HUES6 (cell line): Measurements from ENCODE around the gene NOXA1.
A peak's percentile ranks its signal among the peaks of the same experiment; 100 is the strongest.

Experiments used
- H3K27ac ChIP-seq: 2 replicates; pipeline ENCODE4 v1.7.0; 2013; ENCODE audit warnings: low read depth, mild to moderate bottlenecking, low read length, inconsistent platforms
- H3K27me3 ChIP-seq: 2 replicates; pipeline ENCODE4 v1.6.1; 2013; ENCODE audit warnings: low read length; ENCODE audit not compliant: control insufficient read depth, insufficient read depth
- H3K36me3 ChIP-seq: 2 replicates; pipeline ENCODE4 v1.6.1; 2013; ENCODE audit warnings: low read length; ENCODE audit not compliant: control insufficient read depth, insufficient read depth
- H3K4me1 ChIP-seq: 2 replicates; pipeline ENCODE4 v1.6.1; 2013; ENCODE audit warnings: low read length; ENCODE audit not compliant: control insufficient read depth, insufficient read depth
- H3K4me3 ChIP-seq: 2 replicates; pipeline ENCODE4 v1.5.1; 2013; ENCODE audit warnings: low read depth, low read length
- H3K9ac ChIP-seq: one replicate; pipeline ENCODE4 v1.6.1; 2013; ENCODE audit warnings: mild to moderate bottlenecking, low read length
- H3K9me3 ChIP-seq: 2 replicates; pipeline ENCODE4 v1.6.1; 2013; ENCODE audit warnings: low read depth, low read length; ENCODE audit not compliant: control insufficient read depth, insufficient read depth

The NOXA1 gene

GRCh38 chr9:137453643-137454081, 30.5 kb downstream of the NOXA1 start:
- Histone ChIP-seq H3K27ac (no peak overlapping the region), H3K9me3 (no peaks in the 10 kb centered on the region), H3K4me3 (peak overlapping the region; percentile 51), H3K36me3 (peaks cover 46% of the 10 kb centered on the region), H3K4me1 (peaks cover 25% of the 10 kb centered on the region), H3K9ac (no peak overlapping the region), H3K27me3 (no peaks in the 10 kb centered on the region; the same call in 1 of the 2 replicates)

GRCh38 chr9:137454145-137454596, 31.0 kb downstream of the NOXA1 start:
- Histone ChIP-seq H3K9ac (peak overlapping the region; percentile 12), H3K36me3 (peaks cover 41% of the 10 kb centered on the region), H3K27ac (no peak overlapping the region)

GRCh38 chr9:137454597-137455358, 31.6 kb downstream of the NOXA1 start:
- no peaks in the 10 kb centered on the region for H3K9me3 ChIP-seq
- peak overlapping the region; percentile 57 for H3K4me3 ChIP-seq
- peaks cover 35% of the 10 kb centered on the region for H3K36me3 ChIP-seq
- H3K27me3 ChIP-seq = no peaks in the 10 kb centered on the region; the same call in 1 of the 2 replicates
- no peak overlapping the region for H3K27ac ChIP-seq
- H3K9ac ChIP-seq = peak overlapping the region; percentile 12
- H3K4me1 ChIP-seq = peaks cover 28% of the 10 kb centered on the region

More at GRCh38 chr9:137454145-137454596, 31.0 kb downstream of the NOXA1 start:
- no peaks in the 10 kb centered on the region for H3K9me3 ChIP-seq
- peaks cover 25% of the 10 kb centered on the region for H3K4me1 ChIP-seq
- H3K4me3 ChIP-seq = peak overlapping the region; percentile 57
- H3K27me3 ChIP-seq = no peaks in the 10 kb centered on the region; the same call in 1 of the 2 replicates

DNA sequence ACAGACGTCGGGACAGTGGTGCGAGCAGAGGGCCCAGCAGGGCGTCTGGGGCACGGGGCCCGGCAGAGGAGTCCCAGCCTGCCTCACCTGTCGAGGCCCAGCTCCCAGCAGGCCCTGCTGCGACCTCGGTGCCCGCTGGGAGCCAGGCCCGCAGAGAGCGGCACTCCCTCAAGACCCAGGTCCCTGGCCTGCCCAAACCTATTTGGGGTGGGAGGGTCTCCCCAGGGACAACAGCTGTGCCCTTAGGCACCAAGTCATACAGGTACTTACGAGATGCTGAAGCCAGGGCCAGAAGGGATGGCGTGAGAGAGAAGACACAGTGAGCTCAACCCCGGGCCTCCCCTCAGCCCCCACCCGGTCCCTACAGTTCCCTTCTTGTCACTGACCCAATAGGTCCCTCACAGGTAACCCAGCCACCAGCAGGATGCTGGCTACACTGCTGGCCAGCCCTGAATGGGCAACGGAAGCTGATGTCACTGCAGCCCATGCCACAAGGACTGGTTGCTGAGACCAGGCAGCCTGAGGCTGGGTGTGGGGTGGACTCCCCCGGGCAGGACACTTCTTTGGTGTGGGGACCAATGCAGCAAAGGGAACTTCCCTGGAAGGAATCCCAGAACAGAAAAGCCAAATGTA, 32.3 kb downstream of the NOXA1 start:
- Histone ChIP-seq H3K9me3 (no peaks in the 10 kb centered on the region), H3K36me3 (peaks cover 31% of the 10 kb centered on the region), H3K27ac (no peak overlapping the region), H3K9ac (no peak overlapping the region), H3K27me3 (no peaks in the 10 kb centered on the region; the same call in 1 of the 2 replicates), H3K4me1 (peaks cover 28% of the 10 kb centered on the region), H3K4me3 (no peak overlapping the region)

GRCh38 chr9:137456061-137456863, 33.1 kb downstream of the NOXA1 start:
- Histone ChIP-seq H3K27ac (no peak overlapping the region), H3K27me3 (no peaks in the 10 kb centered on the region; the same call in 1 of the 2 replicates), H3K36me3 (peaks cover 31% of the 10 kb centered on the region), H3K4me1 (peaks cover 28% of the 10 kb centered on the region), H3K4me3 (no peak overlapping the region), H3K9ac (no peak overlapping the region), H3K9me3 (no peaks in the 10 kb centered on the region)

DNA sequence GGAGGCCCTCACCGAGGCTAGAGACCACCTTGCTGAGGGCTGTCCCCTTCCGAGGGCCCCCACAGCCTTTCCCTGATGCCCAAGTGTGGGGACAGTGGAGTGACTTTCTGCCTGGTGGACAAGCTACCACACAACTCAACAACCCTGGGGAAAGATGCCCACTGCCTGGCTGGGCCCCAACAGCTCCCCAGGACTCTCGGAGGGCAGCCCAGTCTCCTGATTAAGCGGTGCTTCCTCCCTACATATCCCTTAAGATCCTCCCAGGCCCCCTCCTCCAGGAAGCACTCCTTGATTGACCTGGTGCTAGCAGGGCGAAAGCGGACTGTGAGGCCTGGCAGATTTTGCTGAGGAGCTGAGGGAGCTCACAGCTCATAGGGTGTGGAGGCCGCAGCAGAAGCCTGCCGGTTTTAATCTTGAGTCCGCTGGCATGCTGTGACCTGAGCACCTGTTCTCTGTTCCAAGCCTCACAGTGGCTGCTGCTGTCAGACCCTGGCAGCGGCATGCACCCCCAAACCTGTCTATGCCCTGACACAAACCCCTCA, 33.7 kb downstream of the NOXA1 start:
- Histone ChIP-seq H3K4me3 (no peak overlapping the region), H3K9ac (no peak overlapping the region), H3K27ac (no peak overlapping the region), H3K27me3 (no peaks in the 10 kb centered on the region; the same call in 1 of the 2 replicates), H3K9me3 (peaks cover 2% of the 10 kb centered on the region; the same call in 1 of the 2 replicates), H3K36me3 (peaks cover 31% of the 10 kb centered on the region), H3K4me1 (peaks cover 28% of the 10 kb centered on the region)

GRCh38 chr9:137457406-137458193, 34.4 kb downstream of the NOXA1 start:
- no peak overlapping the region for H3K27ac ChIP-seq
- no peak overlapping the region for H3K9ac ChIP-seq
- H3K4me1 ChIP-seq = peaks cover 28% of the 10 kb centered on the region
- H3K4me3 ChIP-seq = peak overlapping the region; percentile 72
- H3K36me3 ChIP-seq = peaks cover 28% of the 10 kb centered on the region
- no peaks in the 10 kb centered on the region; the same call in 1 of the 2 replicates for H3K27me3 ChIP-seq
- H3K9me3 ChIP-seq = peaks cover 3% of the 10 kb centered on the region; the same call in 1 of the 2 replicates

DNA sequence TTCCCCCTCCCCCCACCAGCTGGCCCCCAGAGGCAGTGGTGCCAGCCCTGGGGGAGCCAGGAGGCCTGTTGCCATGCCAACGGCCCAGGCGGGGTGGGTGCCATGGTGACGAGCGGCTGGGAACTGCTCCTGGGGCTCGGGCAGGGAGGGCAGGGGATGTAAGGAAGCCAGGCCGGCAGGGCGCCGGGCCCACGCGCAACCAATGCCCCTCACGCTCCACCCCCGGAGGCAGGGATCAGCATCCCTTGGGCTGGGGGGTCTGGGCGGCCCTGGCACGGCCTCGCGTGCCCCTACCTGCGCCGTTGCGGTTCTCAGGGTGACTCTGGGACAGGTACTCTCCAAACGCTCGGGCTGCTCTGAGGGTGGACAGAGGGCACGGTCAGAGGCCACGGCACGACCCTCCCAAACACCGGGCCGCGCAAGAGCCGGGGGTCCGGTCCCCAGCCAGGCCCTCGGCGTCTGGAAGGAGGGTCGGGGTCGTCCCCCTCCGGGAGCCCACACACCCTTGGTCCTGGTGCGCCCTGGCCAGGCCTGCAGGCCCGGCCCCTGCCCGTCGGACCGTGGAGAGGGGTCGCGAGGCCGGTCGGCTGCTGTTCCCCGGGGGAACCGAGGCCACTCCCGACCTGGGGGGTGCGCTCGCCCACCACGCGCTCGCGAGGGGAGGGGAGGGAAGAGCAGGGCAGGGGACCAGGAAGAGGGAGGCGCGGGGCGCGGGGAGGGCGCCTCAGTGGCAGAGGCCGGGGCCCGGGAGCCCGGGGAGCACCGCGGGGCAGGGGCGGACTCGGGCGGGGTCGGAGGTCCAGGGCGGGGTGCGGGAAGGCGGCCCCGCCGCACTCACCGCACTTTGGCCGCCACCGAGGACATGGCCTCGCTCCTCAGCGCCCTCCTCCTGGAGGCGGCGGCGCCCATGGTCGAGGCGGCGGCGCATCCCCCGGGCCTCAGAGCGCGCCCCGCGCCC, 35.3 kb downstream of the NOXA1 start:
- H3K27ac ChIP-seq = no peak overlapping the region
- H3K4me1 ChIP-seq = peaks cover 23% of the 10 kb centered on the region
- H3K4me3 ChIP-seq = peak overlapping the region; percentile 72
- H3K9me3 ChIP-seq = peaks cover 3% of the 10 kb centered on the region; the same call in 1 of the 2 replicates
- no peaks in the 10 kb centered on the region; the same call in 1 of the 2 replicates for H3K27me3 ChIP-seq
- peak overlapping the region; percentile 50 for H3K9ac ChIP-seq
- H3K36me3 ChIP-seq = peaks cover 22% of the 10 kb centered on the region

- H3K9ac ChIP-seq = peak within 1 kb of the TSS; percentile 50
- no peak within 1 kb of the TSS for H3K27ac ChIP-seq
- peaks cover 23% of the 10 kb centered on the region for H3K4me1 ChIP-seq
- H3K36me3 ChIP-seq = peaks cover 22% of the 10 kb centered on the region
- H3K9me3 ChIP-seq = peaks cover 3% of the 10 kb centered on the region; the same call in 1 of the 2 replicates
- peak within 1 kb of the TSS; percentile 72 for H3K4me3 ChIP-seq
- no peaks in the 10 kb centered on the region; the same call in 1 of the 2 replicates for H3K27me3 ChIP-seq
Measured at GRCh38 chr9:137459152-137459600, 36.0 kb downstream of the NOXA1 start, which contains the start of gene NSMF. NSMF (minus strand) TSS chr9:137459334; CDS start chr9:137459102, 232 bp downstream.
